ENCODE measurements around the gene CYP2W1.

CYP2W1 gene

GRCh38 chr7:1026721-1027161 is 43.8 kb downstream of the CYP2W1 start:
- no peak for TF ChIP-seq CTCF (IDR thresholded peaks at IDR 0.05; ENCODE audit: low read length, missing control alignments)
- peak overlapping the region; percentile 60 for H3K4me3 ChIP-seq (replicated peaks; ENCODE audit: low read depth, low read length)
- no peak for DNase-seq (ENCODE audit: low read depth)

GRCh38 chr7:1027242-1028043 is 44.5 kb downstream of the CYP2W1 start:
- peak overlapping the region; percentile 60 for H3K4me3 ChIP-seq (replicated peaks; ENCODE audit: low read depth, low read length)
- DNase-seq (ENCODE audit: low read depth), result peak; percentile 50
- TF ChIP-seq CTCF (IDR thresholded peaks at IDR 0.05; ENCODE audit: low read length, missing control alignments), result no peak

- peak; percentile 89 for DNase-seq (ENCODE audit: low read depth)
- H3K4me3 ChIP-seq (replicated peaks; ENCODE audit: low read depth, low read length), result peak overlapping the region; percentile 60
- no peak for TF ChIP-seq CTCF (IDR thresholded peaks at IDR 0.05; ENCODE audit: low read length, missing control alignments)
Observed at GRCh38 chr7:1028044-1028770, 45.2 kb downstream of the CYP2W1 start.

GRCh38 chr7:1028775-1029636 is 46.0 kb downstream of the CYP2W1 start:
- TF ChIP-seq CTCF (IDR thresholded peaks at IDR 0.05; ENCODE audit: low read length, missing control alignments), result no peak
- H3K4me3 ChIP-seq (replicated peaks; ENCODE audit: low read depth, low read length), result peak overlapping the region; percentile 60
- peak; percentile 94 for DNase-seq (ENCODE audit: low read depth)

- DNase-seq (ENCODE audit: low read depth), result no peak
- TF ChIP-seq CTCF (IDR thresholded peaks at IDR 0.05; ENCODE audit: low read length, missing control alignments), result no peak
- H3K4me3 ChIP-seq (replicated peaks; ENCODE audit: low read depth, low read length), result no peak overlapping the region
Observed at GRCh38 chr7:1029637-1030443, 46.9 kb downstream of the CYP2W1 start.

Measured in fibroblast of pulmonary artery (primary cell).